Erythroblast (primary cell): ENCODE measurements around the gene FGA.

Source experiments
- GATA1 ChIP-seq: IDR thresholded peaks from 2 replicates; pipeline ENCODE4 v1.6.1; 2011; ENCODE audit warnings: low read depth, mild to moderate bottlenecking, control low read depth, low read length, moderate library complexity
- POLR2A ChIP-seq: IDR thresholded peaks from 2 replicates; pipeline ENCODE4 v1.6.1; 2011; ENCODE audit warnings: mild to moderate bottlenecking, low read length

DNA sequence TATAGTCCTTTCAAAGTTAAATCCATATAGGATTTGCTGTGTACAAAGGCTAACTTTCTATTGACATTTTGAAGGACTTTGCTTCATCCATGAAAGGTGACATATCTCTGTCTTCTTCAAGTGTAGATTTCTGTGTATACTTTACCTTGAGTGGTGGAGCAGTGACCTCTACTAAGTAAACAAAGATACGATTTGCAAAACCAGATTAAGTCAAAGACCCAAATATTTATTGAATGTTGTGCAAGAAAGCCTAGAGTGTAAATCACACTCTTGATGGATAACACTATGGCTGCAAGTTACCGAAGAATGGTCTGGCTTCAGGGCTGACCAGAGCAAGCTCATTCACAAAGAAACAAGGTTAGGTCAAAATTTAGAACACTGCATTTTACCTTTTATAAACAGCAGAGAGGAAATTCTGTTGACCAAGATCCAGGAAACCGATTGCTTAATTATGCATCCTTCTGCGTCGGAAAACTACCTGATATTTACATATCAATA, 27.3 kb upstream of the FGA start:
- TF ChIP-seq POLR2A = no peak
- TF ChIP-seq GATA1 = no peak
